ENCODE results near the gene C19orf81.

The C19orf81 gene

GRCh38 chr19:50644315-50644915, 4.8 kb upstream of the C19orf81 start:
- in situ Hi-C loops (cut with HindIII; ENCODE audit: low sequenced_read_pairs) = no loop called here
- no peak overlapping the region for H3K4me3 ChIP-seq (ENCODE audit: low read depth, low read length)
- DNase-seq (ENCODE audit: low read depth) = no peak
- TF ChIP-seq, protein P1, sequence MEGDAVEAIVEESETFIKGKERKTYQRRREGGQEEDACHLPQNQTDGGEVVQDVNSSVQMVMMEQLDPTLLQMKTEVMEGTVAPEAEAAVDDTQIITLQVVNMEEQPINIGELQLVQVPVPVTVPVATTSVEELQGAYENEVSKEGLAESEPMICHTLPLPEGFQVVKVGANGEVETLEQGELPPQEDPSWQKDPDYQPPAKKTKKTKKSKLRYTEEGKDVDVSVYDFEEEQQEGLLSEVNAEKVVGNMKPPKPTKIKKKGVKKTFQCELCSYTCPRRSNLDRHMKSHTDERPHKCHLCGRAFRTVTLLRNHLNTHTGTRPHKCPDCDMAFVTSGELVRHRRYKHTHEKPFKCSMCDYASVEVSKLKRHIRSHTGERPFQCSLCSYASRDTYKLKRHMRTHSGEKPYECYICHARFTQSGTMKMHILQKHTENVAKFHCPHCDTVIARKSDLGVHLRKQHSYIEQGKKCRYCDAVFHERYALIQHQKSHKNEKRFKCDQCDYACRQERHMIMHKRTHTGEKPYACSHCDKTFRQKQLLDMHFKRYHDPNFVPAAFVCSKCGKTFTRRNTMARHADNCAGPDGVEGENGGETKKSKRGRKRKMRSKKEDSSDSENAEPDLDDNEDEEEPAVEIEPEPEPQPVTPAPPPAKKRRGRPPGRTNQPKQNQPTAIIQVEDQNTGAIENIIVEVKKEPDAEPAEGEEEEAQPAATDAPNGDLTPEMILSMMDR (IDR thresholded peaks at IDR 0.05; ENCODE audit: low read depth, low read length, missing control alignments) = no peak

DNA sequence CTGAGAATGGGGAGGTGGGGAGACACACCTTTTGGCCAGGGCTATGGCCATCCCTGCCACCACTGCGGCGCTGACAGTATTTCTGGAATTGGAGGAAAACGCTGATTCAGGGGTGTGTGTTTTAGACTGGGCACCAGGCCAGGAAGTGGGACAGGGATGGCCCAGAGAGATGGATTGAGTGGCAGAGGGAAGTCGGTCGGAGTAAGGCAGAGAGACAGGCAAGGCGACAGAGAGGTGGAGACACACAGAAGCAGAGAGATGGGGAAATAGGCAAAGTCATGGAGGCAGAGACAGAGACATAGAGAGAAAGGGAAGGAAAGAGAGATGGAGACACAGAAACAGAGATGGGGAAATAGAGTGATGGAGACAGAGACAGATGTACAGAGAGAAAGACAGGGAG, 4.1 kb upstream of the C19orf81 start:
- DNase-seq (ENCODE audit: low read depth) = no peak
- H3K4me3 ChIP-seq (ENCODE audit: low read depth, low read length) = no peak overlapping the region
- in situ Hi-C loops (cut with HindIII; ENCODE audit: low sequenced_read_pairs) = no loop called here
- TF ChIP-seq, protein P1 (IDR thresholded peaks at IDR 0.05; ENCODE audit: low read depth, low read length, missing control alignments) = no peak

DNA sequence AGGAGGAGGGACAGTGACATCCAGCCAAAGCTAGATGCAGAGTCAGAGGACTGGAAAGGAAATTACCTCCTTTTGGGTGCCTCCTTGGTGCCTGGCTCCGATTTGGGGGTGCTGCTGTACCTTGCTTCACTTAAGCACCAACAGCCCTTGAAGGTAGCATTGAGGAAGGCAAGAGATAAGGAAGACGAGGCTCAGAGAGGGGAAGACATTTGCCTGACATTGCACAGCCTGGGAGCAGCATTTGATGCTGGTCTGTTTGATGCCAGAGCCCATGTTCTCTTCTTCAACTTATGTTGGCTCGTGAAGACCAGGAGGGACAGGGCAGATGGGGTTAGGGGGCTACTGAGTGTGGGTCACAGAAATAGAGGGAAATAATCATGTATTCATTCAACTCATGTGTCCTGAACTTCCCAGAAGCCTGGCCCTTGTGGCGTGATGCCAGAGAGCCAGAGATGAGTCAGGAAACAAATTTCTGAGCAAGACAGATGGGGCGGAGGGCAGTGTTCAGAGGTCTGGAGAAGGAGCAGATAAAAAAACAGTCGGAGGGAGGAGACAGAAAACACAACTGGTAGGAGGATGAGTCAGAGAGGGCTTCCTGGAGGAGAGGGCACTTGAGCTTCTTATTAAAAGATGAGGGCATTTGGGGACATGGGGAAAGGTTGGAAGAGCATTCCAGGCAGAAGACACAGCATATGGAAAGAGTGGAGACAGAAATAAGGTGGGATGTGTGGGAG, 3.0 kb upstream of the C19orf81 start:
- H3K4me3 ChIP-seq (ENCODE audit: low read depth, low read length) = no peak overlapping the region
- no peak for DNase-seq (ENCODE audit: low read depth)
- in situ Hi-C loops (cut with HindIII; ENCODE audit: low sequenced_read_pairs) = no loop called here
- TF ChIP-seq, protein P1 (IDR thresholded peaks at IDR 0.05; ENCODE audit: low read depth, low read length, missing control alignments) = no peak

DNA sequence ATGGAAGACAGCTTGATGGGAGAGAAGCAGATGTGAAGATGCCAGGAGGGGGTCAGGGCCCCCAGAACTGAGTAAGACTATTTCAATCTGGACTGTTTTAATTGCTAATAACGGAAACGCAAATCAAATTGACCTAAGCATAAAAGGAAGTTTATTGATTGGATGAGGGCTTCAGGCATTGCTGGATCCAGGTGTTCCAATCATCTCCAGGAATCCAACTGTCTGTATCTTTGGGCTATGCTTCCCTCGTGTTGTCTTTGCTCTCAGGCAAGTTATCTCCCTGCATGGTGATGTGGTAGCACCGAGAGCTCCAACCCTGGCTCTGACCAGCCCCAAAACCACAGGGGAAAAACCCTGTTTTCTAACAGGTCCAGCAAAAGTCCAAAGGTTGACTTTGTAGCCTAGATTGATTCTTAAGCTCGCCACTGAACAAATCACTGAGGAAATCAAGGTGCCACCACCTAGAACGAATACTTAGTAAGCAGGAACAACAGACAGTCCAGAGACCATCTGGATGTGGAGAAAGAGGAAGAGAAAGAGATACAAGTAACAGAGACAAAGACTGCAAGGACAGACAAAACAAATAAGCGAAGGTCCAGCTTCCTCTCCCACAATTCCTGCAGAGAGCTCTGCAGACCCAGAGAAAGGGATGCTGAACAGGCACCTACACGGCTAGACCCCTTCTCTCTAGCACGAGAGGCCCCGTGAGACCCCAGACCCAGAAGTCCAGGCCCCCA, 1.2 kb upstream of the C19orf81 start:
- no peak overlapping the region for H3K4me3 ChIP-seq (ENCODE audit: low read depth, low read length)
- TF ChIP-seq, protein P1 (IDR thresholded peaks at IDR 0.05; ENCODE audit: low read depth, low read length, missing control alignments) = no peak
- DNase-seq (ENCODE audit: low read depth) = no peak
- in situ Hi-C loops (cut with HindIII; ENCODE audit: low sequenced_read_pairs) = no loop called here

GRCh38 chr19:50648659-50649058, 586 bp upstream of the C19orf81 start:
- DNase-seq (ENCODE audit: low read depth) = no peak
- no peak overlapping the region for H3K4me3 ChIP-seq (ENCODE audit: low read depth, low read length)
- in situ Hi-C loops (cut with HindIII; ENCODE audit: low sequenced_read_pairs) = no loop called here
- TF ChIP-seq, protein P1 (IDR thresholded peaks at IDR 0.05; ENCODE audit: low read depth, low read length, missing control alignments) = no peak

- in situ Hi-C loops (cut with HindIII; ENCODE audit: low sequenced_read_pairs) = no loop called here
- TF ChIP-seq, protein P1 (IDR thresholded peaks at IDR 0.05; ENCODE audit: low read depth, low read length, missing control alignments) = no peak
- no peak for DNase-seq (ENCODE audit: low read depth)
- H3K4me3 ChIP-seq (ENCODE audit: low read depth, low read length) = no peak overlapping the region
Observed at GRCh38 chr19:50651174-50651573, 1.9 kb downstream of the C19orf81 start.

Measured in astrocyte of the cerebellum (primary cell).